WTC11 (cell line): ENCODE results near the gene SAAL1. TPM values are rescaled to one million over a fixed set of nuclear protein-coding genes. Genes with fewer than 3 reads are reported as not detected.

Source experiments
- ATAC-seq: fragments of 200-7000 bp; cut with Tn5 transposase; 2 replicates; pipeline ENCODE4 v1.10.0; 2021; ENCODE audit warnings: mild to moderate bottlenecking, moderate library complexity
- CTCF ChIA-PET: fragments of 300-600 bp; sonication (Branson Sonifier 250); formaldehyde crosslinking; loops from one replicate; lab custom pipeline; 2021; ENCODE audit warnings: antibody characterized with exemption; lab: Charles Lee
- POLR2A ChIA-PET: fragments of 350-600 bp; sonication (Branson Sonifier 250); formaldehyde crosslinking; loops from one replicate; lab custom pipeline; 2021; ENCODE audit warnings: antibody characterized with exemption; lab: Charles Lee
- DNase-seq: peaks from one replicate; pipeline ENCODE4 v3.0.0; 2021; ENCODE audit warnings: low spot score
- H3K27ac Mint-ChIP-seq: 2 replicates; pipeline ENCODE4 v1.8.0; 2021; ENCODE audit warnings: mixed read lengths
- H3K27me3 Mint-ChIP-seq: 2 replicates; pipeline ENCODE4 v1.8.0; 2021; ENCODE audit warnings: low read depth, mild to moderate bottlenecking, moderate library complexity, mixed read lengths
- H3K36me3 Mint-ChIP-seq: 2 replicates; pipeline ENCODE4 v1.8.0; 2021; ENCODE audit warnings: mixed read lengths
- H3K4me1 Mint-ChIP-seq: 2 replicates; pipeline ENCODE4 v1.8.0; 2022; ENCODE audit warnings: mixed read lengths
- H3K4me3 Mint-ChIP-seq: 2 replicates; pipeline ENCODE4 v1.8.0; 2021; ENCODE audit warnings: mild to moderate bottlenecking, moderate library complexity, mixed read lengths
- H3K9me3 Mint-ChIP-seq: 2 replicates; pipeline ENCODE4 v1.8.0; 2021; ENCODE audit warnings: mixed read lengths
- CREB1 ChIP-seq: sonication (generic); formaldehyde crosslinking; IDR thresholded peaks from 2 replicates; pipeline ENCODE4 v1.8.0; 2023; ENCODE audit warnings: mild to moderate bottlenecking, missing genetic modification reagents
- EMX1 ChIP-seq: fragments of 250-450 bp; sonication (Bioruptor Pico); IDR thresholded peaks from 2 replicates; pipeline ENCODE4 v1.8.0; 2021; ENCODE audit warnings: mild to moderate bottlenecking
- ETV6 ChIP-seq: sonication (generic); formaldehyde crosslinking; IDR thresholded peaks from 2 replicates; pipeline ENCODE4 v1.8.1; 2022; ENCODE audit warnings: mild to moderate bottlenecking, missing genetic modification reagents
- GTF2I ChIP-seq: fragments of 250-450 bp; sonication (Bioruptor Pico); conservative IDR thresholded peaks from 2 replicates; pipeline ENCODE4 v1.4.0; 2021; ENCODE audit warnings: mild to moderate bottlenecking
- MXD4 ChIP-seq: fragments of 250-450 bp; sonication (Bioruptor Pico); IDR thresholded peaks from 2 replicates; pipeline ENCODE4 v1.8.0; 2021; ENCODE audit warnings: mild to moderate bottlenecking, moderate library complexity, borderline replicate concordance
- MYBL2 ChIP-seq: sonication (generic); formaldehyde crosslinking; IDR thresholded peaks from 2 replicates; pipeline ENCODE4 v1.8.1; 2023; ENCODE audit warnings: mild to moderate bottlenecking, moderate library complexity, missing genetic modification reagents
- NFE2L1 ChIP-seq: sonication (generic); formaldehyde crosslinking; IDR thresholded peaks from 2 replicates; pipeline ENCODE4 v1.8.1; 2023; ENCODE audit warnings: missing genetic modification reagents
- NFYB ChIP-seq: sonication (generic); formaldehyde crosslinking; conservative IDR thresholded peaks from 2 replicates; pipeline ENCODE4 v1.8.0; 2022; ENCODE audit warnings: low read depth, missing genetic modification reagents
- OVOL2 ChIP-seq: fragments of 250-450 bp; sonication (Bioruptor Pico); IDR thresholded peaks from 2 replicates; pipeline ENCODE4 v1.9.0; 2021; ENCODE audit warnings: mild to moderate bottlenecking, borderline replicate concordance
- TCF7 ChIP-seq: sonication (generic); formaldehyde crosslinking; IDR thresholded peaks from 2 replicates; pipeline ENCODE4 v1.8.0; 2022; ENCODE audit warnings: mild to moderate bottlenecking, low read depth, missing genetic modification reagents, moderate library complexity
- ZNF396 ChIP-seq: fragments of 250-450 bp; sonication (Bioruptor Pico); IDR thresholded peaks from 2 replicates; pipeline ENCODE4 v1.8.0; 2021; ENCODE audit warnings: mild to moderate bottlenecking, moderate library complexity, borderline replicate concordance
- ZNF416 ChIP-seq: fragments of 250-450 bp; sonication (Bioruptor Pico); IDR thresholded peaks from 2 replicates; pipeline ENCODE4 v1.9.0; 2021; ENCODE audit warnings: mild to moderate bottlenecking, inconsistent platforms
- total RNA-seq: library from RNA; stranded (reverse); gene quantifications from 3 replicates; pipeline ENCODE4 v1.2.3, GENCODE V29; 2021
- TF ChIP-seq, protein P1 (sequence below): sonication (generic); formaldehyde crosslinking; IDR thresholded peaks from 2 replicates; pipeline ENCODE4 v1.8.0; 2023; ENCODE audit warnings: missing genetic modification reagents, mild to moderate bottlenecking, borderline replicate concordance
- TF ChIP-seq, protein P2 (sequence below): sonication (generic); formaldehyde crosslinking; IDR thresholded peaks from 2 replicates; pipeline ENCODE4 v1.8.1; 2023; ENCODE audit warnings: mild to moderate bottlenecking, missing genetic modification reagents, moderate library complexity
- TF ChIP-seq, protein P3 (sequence below): fragments of 250-450 bp; sonication (Bioruptor Pico); conservative IDR thresholded peaks from 2 replicates; pipeline ENCODE4 v1.9.0; 2021; ENCODE audit warnings: mild to moderate bottlenecking
- TF ChIP-seq, protein P4 (sequence below): fragments of 200-600 bp; IDR thresholded peaks from 2 replicates; pipeline ENCODE4 v1.8.0; 2022; ENCODE audit warnings: antibody characterized with exemption
- TF ChIP-seq, protein P5 (sequence below): sonication (generic); formaldehyde crosslinking; conservative IDR thresholded peaks from 2 replicates; pipeline ENCODE4 v1.8.1; 2023; ENCODE audit warnings: mild to moderate bottlenecking, low read depth, missing genetic modification reagents, moderate library complexity
- TF ChIP-seq, protein P6 (sequence below): sonication (generic); formaldehyde crosslinking; IDR thresholded peaks from 2 replicates; pipeline ENCODE4 v1.8.1; 2022; ENCODE audit warnings: low read depth, missing genetic modification reagents, borderline replicate concordance

The SAAL1 gene
- total RNA-seq, 1 experiment from 2014 or later = 40.9 TPM

DNA sequence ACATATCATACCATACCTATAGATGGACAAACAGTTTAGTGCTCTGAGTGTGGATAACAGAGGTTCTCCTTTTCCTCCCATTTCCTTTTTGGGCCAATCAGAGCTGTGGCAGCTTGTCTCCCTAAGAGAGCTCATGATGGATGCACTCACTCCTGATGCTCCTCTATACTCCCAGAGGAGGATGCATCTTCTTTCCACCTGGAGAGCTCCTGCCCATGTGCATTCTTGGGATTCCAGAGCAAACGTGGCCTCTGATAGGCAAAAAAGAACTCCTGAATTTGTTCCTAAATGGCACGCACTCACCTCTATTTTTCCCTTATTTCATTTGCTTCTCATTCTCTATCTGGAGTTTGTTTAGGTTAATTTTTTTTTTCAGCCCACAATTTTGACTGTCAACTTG, 29.4 kb upstream of the SAAL1 start:
- no peak overlapping the region for H3K27ac Mint-ChIP-seq
- no peak for DNase-seq

More for the DNA sequence above, 29.4 kb upstream of the SAAL1 start:
- ChIA-PET POLR2A (no interaction called here), CTCF (interaction anchor here (0.9 to 2.0 kb wide), 3 partner anchors 20 to 109 kb away, joined by 3 to 6 read pairs (median 4); no protein-coding TSS in a partner anchor)
- Mint-ChIP-seq H3K36me3 (no peaks in the 10 kb centered on the region; the same call in 1 of the 2 replicates), H3K27me3 (peaks cover 10% of the 10 kb centered on the region; the same call in 1 of the 2 replicates), H3K9me3 (peaks cover 13% of the 10 kb centered on the region)
- TF ChIP-seq MXD4 (CRISPR knock-in tag) (no peak), CREB1 (no peak), MYBL2 (CRISPR knock-in tag) (no peak), TCF7 (CRISPR knock-in tag) (no peak), OVOL2 (no peak), EMX1 (CRISPR knock-in tag) (no peak), GTF2I (CRISPR knock-in tag) (no peak), ZNF416 (no peak), NFE2L1 (CRISPR knock-in tag) (no peak), NFYB (CRISPR knock-in tag) (no peak), ETV6 (CRISPR knock-in tag) (no peak), ZNF396 (CRISPR knock-in tag) (no peak)
- TF ChIP-seq, protein P1, sequence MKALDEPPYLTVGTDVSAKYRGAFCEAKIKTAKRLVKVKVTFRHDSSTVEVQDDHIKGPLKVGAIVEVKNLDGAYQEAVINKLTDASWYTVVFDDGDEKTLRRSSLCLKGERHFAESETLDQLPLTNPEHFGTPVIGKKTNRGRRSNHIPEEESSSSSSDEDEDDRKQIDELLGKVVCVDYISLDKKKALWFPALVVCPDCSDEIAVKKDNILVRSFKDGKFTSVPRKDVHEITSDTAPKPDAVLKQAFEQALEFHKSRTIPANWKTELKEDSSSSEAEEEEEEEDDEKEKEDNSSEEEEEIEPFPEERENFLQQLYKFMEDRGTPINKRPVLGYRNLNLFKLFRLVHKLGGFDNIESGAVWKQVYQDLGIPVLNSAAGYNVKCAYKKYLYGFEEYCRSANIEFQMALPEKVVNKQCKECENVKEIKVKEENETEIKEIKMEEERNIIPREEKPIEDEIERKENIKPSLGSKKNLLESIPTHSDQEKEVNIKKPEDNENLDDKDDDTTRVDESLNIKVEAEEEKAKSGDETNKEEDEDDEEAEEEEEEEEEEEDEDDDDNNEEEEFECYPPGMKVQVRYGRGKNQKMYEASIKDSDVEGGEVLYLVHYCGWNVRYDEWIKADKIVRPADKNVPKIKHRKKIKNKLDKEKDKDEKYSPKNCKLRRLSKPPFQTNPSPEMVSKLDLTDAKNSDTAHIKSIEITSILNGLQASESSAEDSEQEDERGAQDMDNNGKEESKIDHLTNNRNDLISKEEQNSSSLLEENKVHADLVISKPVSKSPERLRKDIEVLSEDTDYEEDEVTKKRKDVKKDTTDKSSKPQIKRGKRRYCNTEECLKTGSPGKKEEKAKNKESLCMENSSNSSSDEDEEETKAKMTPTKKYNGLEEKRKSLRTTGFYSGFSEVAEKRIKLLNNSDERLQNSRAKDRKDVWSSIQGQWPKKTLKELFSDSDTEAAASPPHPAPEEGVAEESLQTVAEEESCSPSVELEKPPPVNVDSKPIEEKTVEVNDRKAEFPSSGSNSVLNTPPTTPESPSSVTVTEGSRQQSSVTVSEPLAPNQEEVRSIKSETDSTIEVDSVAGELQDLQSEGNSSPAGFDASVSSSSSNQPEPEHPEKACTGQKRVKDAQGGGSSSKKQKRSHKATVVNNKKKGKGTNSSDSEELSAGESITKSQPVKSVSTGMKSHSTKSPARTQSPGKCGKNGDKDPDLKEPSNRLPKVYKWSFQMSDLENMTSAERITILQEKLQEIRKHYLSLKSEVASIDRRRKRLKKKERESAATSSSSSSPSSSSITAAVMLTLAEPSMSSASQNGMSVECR (CRISPR knock-in tag) = no peak
- TF ChIP-seq, protein P2, sequence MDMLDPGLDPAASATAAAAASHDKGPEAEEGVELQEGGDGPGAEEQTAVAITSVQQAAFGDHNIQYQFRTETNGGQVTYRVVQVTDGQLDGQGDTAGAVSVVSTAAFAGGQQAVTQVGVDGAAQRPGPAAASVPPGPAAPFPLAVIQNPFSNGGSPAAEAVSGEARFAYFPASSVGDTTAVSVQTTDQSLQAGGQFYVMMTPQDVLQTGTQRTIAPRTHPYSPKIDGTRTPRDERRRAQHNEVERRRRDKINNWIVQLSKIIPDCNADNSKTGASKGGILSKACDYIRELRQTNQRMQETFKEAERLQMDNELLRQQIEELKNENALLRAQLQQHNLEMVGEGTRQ (CRISPR knock-in tag) = no peak
- TF ChIP-seq, protein P3, sequence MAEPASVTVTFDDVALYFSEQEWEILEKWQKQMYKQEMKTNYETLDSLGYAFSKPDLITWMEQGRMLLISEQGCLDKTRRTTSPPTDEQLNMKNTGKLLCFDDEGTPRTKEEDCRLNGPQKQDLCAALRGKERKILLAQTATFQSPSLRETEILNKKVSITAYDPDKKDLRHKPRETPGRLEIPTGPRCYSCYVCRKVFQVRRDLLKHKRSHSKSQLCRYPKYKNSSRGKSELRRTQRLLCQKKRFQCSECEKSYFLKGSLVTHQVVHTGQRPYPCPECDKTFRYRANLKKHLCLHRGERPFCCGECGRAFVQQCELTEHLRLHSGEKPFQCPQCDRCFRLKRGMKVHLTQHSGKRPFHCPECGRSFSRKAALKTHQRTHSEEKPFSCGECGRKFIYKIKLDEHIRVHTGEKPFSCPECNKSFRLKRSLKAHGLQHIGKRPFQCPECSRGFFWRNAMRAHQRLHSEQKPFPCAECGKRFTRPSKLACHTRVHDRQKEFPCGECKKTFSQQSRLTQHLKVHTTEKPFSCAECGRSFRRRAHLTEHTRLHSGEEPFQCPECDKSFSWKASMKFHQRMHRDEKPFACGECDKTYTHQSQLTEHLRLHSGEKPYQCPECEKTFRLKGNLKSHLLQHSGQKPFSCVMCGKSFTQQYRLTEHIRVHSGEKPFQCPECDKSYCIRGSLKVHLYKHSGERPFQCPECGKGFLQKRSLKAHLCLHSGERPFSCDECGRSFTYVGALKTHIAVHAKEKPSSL (CRISPR knock-in tag) = no peak
- TF ChIP-seq, protein P4, sequence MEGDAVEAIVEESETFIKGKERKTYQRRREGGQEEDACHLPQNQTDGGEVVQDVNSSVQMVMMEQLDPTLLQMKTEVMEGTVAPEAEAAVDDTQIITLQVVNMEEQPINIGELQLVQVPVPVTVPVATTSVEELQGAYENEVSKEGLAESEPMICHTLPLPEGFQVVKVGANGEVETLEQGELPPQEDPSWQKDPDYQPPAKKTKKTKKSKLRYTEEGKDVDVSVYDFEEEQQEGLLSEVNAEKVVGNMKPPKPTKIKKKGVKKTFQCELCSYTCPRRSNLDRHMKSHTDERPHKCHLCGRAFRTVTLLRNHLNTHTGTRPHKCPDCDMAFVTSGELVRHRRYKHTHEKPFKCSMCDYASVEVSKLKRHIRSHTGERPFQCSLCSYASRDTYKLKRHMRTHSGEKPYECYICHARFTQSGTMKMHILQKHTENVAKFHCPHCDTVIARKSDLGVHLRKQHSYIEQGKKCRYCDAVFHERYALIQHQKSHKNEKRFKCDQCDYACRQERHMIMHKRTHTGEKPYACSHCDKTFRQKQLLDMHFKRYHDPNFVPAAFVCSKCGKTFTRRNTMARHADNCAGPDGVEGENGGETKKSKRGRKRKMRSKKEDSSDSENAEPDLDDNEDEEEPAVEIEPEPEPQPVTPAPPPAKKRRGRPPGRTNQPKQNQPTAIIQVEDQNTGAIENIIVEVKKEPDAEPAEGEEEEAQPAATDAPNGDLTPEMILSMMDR = no peak
- TF ChIP-seq, protein P5, sequence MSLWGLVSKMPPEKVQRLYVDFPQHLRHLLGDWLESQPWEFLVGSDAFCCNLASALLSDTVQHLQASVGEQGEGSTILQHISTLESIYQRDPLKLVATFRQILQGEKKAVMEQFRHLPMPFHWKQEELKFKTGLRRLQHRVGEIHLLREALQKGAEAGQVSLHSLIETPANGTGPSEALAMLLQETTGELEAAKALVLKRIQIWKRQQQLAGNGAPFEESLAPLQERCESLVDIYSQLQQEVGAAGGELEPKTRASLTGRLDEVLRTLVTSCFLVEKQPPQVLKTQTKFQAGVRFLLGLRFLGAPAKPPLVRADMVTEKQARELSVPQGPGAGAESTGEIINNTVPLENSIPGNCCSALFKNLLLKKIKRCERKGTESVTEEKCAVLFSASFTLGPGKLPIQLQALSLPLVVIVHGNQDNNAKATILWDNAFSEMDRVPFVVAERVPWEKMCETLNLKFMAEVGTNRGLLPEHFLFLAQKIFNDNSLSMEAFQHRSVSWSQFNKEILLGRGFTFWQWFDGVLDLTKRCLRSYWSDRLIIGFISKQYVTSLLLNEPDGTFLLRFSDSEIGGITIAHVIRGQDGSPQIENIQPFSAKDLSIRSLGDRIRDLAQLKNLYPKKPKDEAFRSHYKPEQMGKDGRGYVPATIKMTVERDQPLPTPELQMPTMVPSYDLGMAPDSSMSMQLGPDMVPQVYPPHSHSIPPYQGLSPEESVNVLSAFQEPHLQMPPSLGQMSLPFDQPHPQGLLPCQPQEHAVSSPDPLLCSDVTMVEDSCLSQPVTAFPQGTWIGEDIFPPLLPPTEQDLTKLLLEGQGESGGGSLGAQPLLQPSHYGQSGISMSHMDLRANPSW (CRISPR knock-in tag) = no peak
- TF ChIP-seq, protein P6, sequence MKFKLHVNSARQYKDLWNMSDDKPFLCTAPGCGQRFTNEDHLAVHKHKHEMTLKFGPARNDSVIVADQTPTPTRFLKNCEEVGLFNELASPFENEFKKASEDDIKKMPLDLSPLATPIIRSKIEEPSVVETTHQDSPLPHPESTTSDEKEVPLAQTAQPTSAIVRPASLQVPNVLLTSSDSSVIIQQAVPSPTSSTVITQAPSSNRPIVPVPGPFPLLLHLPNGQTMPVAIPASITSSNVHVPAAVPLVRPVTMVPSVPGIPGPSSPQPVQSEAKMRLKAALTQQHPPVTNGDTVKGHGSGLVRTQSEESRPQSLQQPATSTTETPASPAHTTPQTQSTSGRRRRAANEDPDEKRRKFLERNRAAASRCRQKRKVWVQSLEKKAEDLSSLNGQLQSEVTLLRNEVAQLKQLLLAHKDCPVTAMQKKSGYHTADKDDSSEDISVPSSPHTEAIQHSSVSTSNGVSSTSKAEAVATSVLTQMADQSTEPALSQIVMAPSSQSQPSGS (CRISPR knock-in tag) = no peak
- TF ChIP-seq, all 79 proteins: peak for 0
- Mint-ChIP-seq H3K4me3 (no peak overlapping the region), H3K4me1 (peaks cover 16% of the 10 kb centered on the region)
- peak; percentile 88 for ATAC-seq
